Measurements from ENCODE around the gene KCNQ5. TPM values are rescaled to one million over a fixed set of nuclear protein-coding genes. Genes with fewer than 3 reads are reported as not detected.

Gene KCNQ5
- total and polyA plus RNA-seq, 2 of the 8 experiments (the other 6 are each of a cell fraction or from before 2014, with no cell fraction given) = 0.83 to 1.2 TPM

DNA sequence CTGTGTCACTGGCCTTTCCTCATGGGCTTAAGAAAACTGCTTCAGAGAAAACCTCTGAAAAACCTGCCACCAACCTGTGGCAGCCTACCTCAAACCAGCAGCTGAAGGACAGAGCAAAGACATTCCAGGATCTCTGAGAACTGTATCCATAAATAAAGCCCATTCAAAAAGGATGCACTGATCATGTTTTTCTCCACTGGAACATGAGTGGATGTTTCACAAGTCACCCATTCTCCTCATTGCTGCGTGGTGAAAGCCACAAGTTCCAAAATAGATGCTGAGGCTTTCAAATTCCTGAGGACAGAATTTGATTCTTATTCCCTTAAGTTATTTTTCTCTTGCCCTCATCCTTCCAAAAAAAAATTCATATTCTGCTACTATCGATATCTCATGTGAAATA, 322.8 kb downstream of the KCNQ5 start (continued):
- TF ChIP-seq, protein P1, sequence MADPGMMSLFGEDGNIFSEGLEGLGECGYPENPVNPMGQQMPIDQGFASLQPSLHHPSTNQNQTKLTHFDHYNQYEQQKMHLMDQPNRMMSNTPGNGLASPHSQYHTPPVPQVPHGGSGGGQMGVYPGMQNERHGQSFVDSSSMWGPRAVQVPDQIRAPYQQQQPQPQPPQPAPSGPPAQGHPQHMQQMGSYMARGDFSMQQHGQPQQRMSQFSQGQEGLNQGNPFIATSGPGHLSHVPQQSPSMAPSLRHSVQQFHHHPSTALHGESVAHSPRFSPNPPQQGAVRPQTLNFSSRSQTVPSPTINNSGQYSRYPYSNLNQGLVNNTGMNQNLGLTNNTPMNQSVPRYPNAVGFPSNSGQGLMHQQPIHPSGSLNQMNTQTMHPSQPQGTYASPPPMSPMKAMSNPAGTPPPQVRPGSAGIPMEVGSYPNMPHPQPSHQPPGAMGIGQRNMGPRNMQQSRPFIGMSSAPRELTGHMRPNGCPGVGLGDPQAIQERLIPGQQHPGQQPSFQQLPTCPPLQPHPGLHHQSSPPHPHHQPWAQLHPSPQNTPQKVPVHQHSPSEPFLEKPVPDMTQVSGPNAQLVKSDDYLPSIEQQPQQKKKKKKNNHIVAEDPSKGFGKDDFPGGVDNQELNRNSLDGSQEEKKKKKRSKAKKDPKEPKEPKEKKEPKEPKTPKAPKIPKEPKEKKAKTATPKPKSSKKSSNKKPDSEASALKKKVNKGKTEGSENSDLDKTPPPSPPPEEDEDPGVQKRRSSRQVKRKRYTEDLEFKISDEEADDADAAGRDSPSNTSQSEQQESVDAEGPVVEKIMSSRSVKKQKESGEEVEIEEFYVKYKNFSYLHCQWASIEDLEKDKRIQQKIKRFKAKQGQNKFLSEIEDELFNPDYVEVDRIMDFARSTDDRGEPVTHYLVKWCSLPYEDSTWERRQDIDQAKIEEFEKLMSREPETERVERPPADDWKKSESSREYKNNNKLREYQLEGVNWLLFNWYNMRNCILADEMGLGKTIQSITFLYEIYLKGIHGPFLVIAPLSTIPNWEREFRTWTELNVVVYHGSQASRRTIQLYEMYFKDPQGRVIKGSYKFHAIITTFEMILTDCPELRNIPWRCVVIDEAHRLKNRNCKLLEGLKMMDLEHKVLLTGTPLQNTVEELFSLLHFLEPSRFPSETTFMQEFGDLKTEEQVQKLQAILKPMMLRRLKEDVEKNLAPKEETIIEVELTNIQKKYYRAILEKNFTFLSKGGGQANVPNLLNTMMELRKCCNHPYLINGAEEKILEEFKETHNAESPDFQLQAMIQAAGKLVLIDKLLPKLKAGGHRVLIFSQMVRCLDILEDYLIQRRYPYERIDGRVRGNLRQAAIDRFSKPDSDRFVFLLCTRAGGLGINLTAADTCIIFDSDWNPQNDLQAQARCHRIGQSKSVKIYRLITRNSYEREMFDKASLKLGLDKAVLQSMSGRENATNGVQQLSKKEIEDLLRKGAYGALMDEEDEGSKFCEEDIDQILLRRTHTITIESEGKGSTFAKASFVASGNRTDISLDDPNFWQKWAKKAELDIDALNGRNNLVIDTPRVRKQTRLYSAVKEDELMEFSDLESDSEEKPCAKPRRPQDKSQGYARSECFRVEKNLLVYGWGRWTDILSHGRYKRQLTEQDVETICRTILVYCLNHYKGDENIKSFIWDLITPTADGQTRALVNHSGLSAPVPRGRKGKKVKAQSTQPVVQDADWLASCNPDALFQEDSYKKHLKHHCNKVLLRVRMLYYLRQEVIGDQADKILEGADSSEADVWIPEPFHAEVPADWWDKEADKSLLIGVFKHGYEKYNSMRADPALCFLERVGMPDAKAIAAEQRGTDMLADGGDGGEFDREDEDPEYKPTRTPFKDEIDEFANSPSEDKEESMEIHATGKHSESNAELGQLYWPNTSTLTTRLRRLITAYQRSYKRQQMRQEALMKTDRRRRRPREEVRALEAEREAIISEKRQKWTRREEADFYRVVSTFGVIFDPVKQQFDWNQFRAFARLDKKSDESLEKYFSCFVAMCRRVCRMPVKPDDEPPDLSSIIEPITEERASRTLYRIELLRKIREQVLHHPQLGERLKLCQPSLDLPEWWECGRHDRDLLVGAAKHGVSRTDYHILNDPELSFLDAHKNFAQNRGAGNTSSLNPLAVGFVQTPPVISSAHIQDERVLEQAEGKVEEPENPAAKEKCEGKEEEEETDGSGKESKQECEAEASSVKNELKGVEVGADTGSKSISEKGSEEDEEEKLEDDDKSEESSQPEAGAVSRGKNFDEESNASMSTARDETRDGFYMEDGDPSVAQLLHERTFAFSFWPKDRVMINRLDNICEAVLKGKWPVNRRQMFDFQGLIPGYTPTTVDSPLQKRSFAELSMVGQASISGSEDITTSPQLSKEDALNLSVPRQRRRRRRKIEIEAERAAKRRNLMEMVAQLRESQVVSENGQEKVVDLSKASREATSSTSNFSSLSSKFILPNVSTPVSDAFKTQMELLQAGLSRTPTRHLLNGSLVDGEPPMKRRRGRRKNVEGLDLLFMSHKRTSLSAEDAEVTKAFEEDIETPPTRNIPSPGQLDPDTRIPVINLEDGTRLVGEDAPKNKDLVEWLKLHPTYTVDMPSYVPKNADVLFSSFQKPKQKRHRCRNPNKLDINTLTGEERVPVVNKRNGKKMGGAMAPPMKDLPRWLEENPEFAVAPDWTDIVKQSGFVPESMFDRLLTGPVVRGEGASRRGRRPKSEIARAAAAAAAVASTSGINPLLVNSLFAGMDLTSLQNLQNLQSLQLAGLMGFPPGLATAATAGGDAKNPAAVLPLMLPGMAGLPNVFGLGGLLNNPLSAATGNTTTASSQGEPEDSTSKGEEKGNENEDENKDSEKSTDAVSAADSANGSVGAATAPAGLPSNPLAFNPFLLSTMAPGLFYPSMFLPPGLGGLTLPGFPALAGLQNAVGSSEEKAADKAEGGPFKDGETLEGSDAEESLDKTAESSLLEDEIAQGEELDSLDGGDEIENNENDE (IDR thresholded peaks at IDR 0.05; ENCODE audit: insufficient replicate concordance, low read length) = no peak
- TF ChIP-seq KDM5A (IDR thresholded peaks at IDR 0.05; ENCODE audit: low read length) = no peak
- no peak for TF ChIP-seq YY1 (IDR thresholded peaks at IDR 0.05; ENCODE audit: low read depth, low read length)
- no peak for TF ChIP-seq TCF12 (IDR thresholded peaks at IDR 0.05; ENCODE audit: low read depth, low read length)
- no peak for TF ChIP-seq CTBP2 (IDR thresholded peaks at IDR 0.05; ENCODE audit: borderline replicate concordance, insufficient read depth, insufficient read length, low read length)
- TF ChIP-seq BCL11A (IDR thresholded peaks at IDR 0.05; ENCODE audit: low read depth in 2 of 2, low read length in 2 of 2) = no peak
- TF ChIP-seq E2F6 (IDR thresholded peaks at IDR 0.05) = no peak
- TF ChIP-seq GABPA (IDR thresholded peaks at IDR 0.05; ENCODE audit: borderline replicate concordance, insufficient read depth, low read length) = no peak
- TF ChIP-seq, protein P2, sequence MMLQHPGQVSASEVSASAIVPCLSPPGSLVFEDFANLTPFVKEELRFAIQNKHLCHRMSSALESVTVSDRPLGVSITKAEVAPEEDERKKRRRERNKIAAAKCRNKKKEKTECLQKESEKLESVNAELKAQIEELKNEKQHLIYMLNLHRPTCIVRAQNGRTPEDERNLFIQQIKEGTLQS (IDR thresholded peaks at IDR 0.05; ENCODE audit: insufficient read depth, low read depth, low read length) = no peak
- no peak for TF ChIP-seq CHD2 (IDR thresholded peaks at IDR 0.05; ENCODE audit: low read length)
- TF ChIP-seq RXRA (IDR thresholded peaks at IDR 0.05; ENCODE audit: insufficient read depth, low read depth, low read length) = no peak

All from H1 (cell line).